CD14-positive monocyte (primary cell): Measurements from ENCODE around the gene OR2H2. TPM values are rescaled to one million over a fixed set of nuclear protein-coding genes. Genes with fewer than 3 reads are reported as not detected.
A peak's percentile ranks its signal among the peaks of the same experiment; 100 is the strongest.

Experiments used
- DNase-seq, 3 donors: peaks; one replicate each; pipeline ENCODE4 v3.0.0-alpha.2; 2011 to 2022
- H2AFZ ChIP-seq: 2 replicates; pipeline ENCODE4 v1.6.0; 2012; ENCODE audit warnings: mild to moderate bottlenecking, low read depth, low read length, inconsistent platforms; ENCODE audit not compliant: insufficient read depth, poor library complexity, severe bottlenecking
- H3K27ac ChIP-seq, 2 donors: 1 replicate in 1 of 2; 2 replicates in 1 of 2; pipeline ENCODE4 v1.5.1; 2012 to 2013; ENCODE audit warnings: low read length in 2 of 2, control low read depth in 1 of 2, inconsistent platforms in 1 of 2, low read depth in 1 of 2, mild to moderate bottlenecking in 1 of 2
- H3K27me3 ChIP-seq, 2 donors: one replicate each; pipeline versions ENCODE4 v1.6.0 to v1.6.1; 2011 to 2013; ENCODE audit warnings: low read length in 2 of 2; ENCODE audit not compliant: control insufficient read depth in 2 of 2, insufficient read depth in 2 of 2
- H3K36me3 ChIP-seq, 2 donors: replicated peaks in 1 of 2; 1 replicate in 1 of 2; 2 replicates in 1 of 2; pipeline versions ENCODE4 v1.5.1 to v1.6.1; 2012 to 2013; ENCODE audit warnings: low read length in 2 of 2, control low read depth in 1 of 2, inconsistent platforms in 1 of 2, mild to moderate bottlenecking in 1 of 2; ENCODE audit not compliant: insufficient read depth in 2 of 2, control insufficient read depth in 1 of 2
- H3K4me1 ChIP-seq, 2 donors: 1 replicate in 1 of 2; 2 replicates in 1 of 2; pipeline versions ENCODE4 v1.5.1 to v1.6.1; 2012 to 2013; ENCODE audit warnings: low read length in 2 of 2, control low read depth in 1 of 2, inconsistent platforms in 1 of 2, mild to moderate bottlenecking in 1 of 2, moderate library complexity in 1 of 2; ENCODE audit not compliant: insufficient read depth in 2 of 2, control insufficient read depth in 1 of 2
- H3K4me2 ChIP-seq: replicated peaks from 2 replicates; pipeline ENCODE3; 2012; ENCODE audit warnings: low read length, moderate library complexity, mild to moderate bottlenecking; ENCODE audit not compliant: poor library complexity, severe bottlenecking; ENCODE audit errors: extremely low read depth
- H3K4me3 ChIP-seq, 3 experiments: fragments of 200-600 bp in 1 of 3; sonication (generic) in 1 of 3; replicated peaks in 1 of 3; 1 replicate in 2 of 3; 2 replicates in 1 of 3; pipeline ENCODE4 v1.5.1; 2011 to 2013; ENCODE audit warnings: low read length in 3 of 3, mild to moderate bottlenecking in 3 of 3, control low read depth in 2 of 3, low read depth in 2 of 3, inconsistent platforms in 1 of 3, moderate library complexity in 1 of 3
- H3K79me2 ChIP-seq: 2 replicates; pipeline ENCODE4 v1.6.0; 2012; ENCODE audit warnings: mild to moderate bottlenecking, control low read depth, inconsistent platforms, low read length, moderate library complexity; ENCODE audit not compliant: insufficient read depth
- H3K9ac ChIP-seq: 2 replicates; pipeline ENCODE4 v1.6.0; 2017; ENCODE audit warnings: low read length, mild to moderate bottlenecking; ENCODE audit not compliant: insufficient read depth, poor library complexity, severe bottlenecking
- H3K9me3 ChIP-seq, 2 donors: replicated peaks in 1 of 2; 1 replicate in 1 of 2; 2 replicates in 1 of 2; pipeline versions ENCODE4 v1.5.1 to v1.6.1; 2012 to 2013; ENCODE audit warnings: low read length in 2 of 2, control low read depth in 1 of 2; ENCODE audit not compliant: control insufficient read depth in 1 of 2, insufficient read depth in 1 of 2
- H4K20me1 ChIP-seq: 2 replicates; pipeline ENCODE4 v1.6.0; 2012; ENCODE audit warnings: mild to moderate bottlenecking, low read length, control low read depth, moderate library complexity; ENCODE audit not compliant: insufficient read depth
- H3K27ac Mint-ChIP-seq, 7 donors: one replicate each; pipeline ENCODE4 v1.8.0; 2020; ENCODE audit warnings: mild to moderate bottlenecking in 7 of 7, mixed read lengths in 7 of 7, moderate library complexity in 6 of 7, inconsistent platforms in 2 of 7
- H3K27me3 Mint-ChIP-seq, 3 donors: one replicate each; pipeline ENCODE4 v1.8.0; 2021 to 2022; ENCODE audit warnings: low read depth in 3 of 3, mild to moderate bottlenecking in 3 of 3, mixed read lengths in 3 of 3, moderate library complexity in 3 of 3, inconsistent platforms in 1 of 3
- H3K36me3 Mint-ChIP-seq, 2 donors: one replicate each; pipeline ENCODE4 v1.8.0; 2020; ENCODE audit warnings: mixed read lengths in 2 of 2, inconsistent platforms in 1 of 2, mild to moderate bottlenecking in 1 of 2
- H3K4me1 Mint-ChIP-seq: one replicate; pipeline ENCODE4 v1.8.0; 2020; ENCODE audit warnings: mild to moderate bottlenecking, mixed read lengths
- H3K4me3 Mint-ChIP-seq, 2 donors: one replicate each; pipeline ENCODE4 v1.8.0; 2020; ENCODE audit warnings: mild to moderate bottlenecking in 2 of 2, mixed read lengths in 2 of 2, moderate library complexity in 1 of 2
- H3K9me3 Mint-ChIP-seq, 7 donors: one replicate each; pipeline ENCODE4 v1.8.0; 2020 to 2022; ENCODE audit warnings: mixed read lengths in 7 of 7, mild to moderate bottlenecking in 6 of 7, moderate library complexity in 6 of 7, inconsistent platforms in 2 of 7
- WGBS: methylation state at CpG from one replicate; pipeline ENCODE4 v1.1.5; 2013; ENCODE audit warnings: missing lambda C conversion rate; ENCODE audit not compliant: insufficient coverage; 5-methylcytosine and 5-hydroxymethylcytosine counted together
- intact Hi-C, 2 donors: fragments of 100-400 bp; cut with micrococcal nuclease; formaldehyde crosslinking; loops; one replicate each; pipeline versions ENCODE4 v1.15.0 to v1.15.1; 2023
- polyA plus RNA-seq, 3 donors: library from polyadenylated mRNA; depleted of rRNA in 1 of 3; unstranded in 2 of 3; stranded (reverse) in 1 of 3; fragments of 300-500 nt in 2 of 3; fragments of >200 nt in 1 of 3; fragmentation: Illumina TruSeq in 2 of 3; gene quantifications; 1 replicate in 2 of 3; 2 replicates in 1 of 3; pipeline ENCODE4 v1.2.3, GENCODE V29; 2012 to 2021
- TF ChIP-seq, protein P1 (sequence below): fragments of 200-600 bp; IDR thresholded peaks from one replicate; pipeline ENCODE4 v1.8.0; 2022; ENCODE audit warnings: antibody characterized with exemption, mild to moderate bottlenecking

OR2H2 gene
- polyA plus RNA-seq, 3 donors = not detected

DNA sequence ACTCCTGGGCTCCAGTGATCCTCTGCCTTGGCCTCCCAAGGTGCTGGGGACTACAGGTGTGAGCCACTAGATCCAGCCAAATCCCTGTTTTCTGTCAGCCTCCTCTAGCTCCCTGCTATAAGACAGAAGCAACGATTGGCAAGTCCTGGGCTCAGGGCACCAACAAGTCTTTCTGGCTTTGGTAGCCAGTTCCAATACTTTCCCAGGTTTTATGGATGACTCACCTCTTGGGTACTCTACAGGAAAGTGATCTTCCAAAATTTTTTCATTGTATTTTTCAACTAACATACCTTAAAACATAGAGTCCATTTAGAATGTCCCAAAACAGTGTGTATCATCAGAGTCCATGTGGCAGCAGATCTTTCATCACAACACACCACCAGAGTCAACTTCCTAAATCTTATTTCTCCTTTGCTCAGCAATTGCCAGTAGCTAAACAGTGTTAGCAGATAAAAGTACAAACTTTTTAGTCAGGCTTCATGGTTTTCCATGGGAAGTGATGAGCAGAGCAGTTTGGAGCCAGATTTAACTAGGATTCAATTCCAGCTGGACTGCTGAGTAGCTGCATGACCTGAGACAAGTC is 34.7 kb downstream of the OR2H2 start:
- no peak overlapping the region for H3K4me3 Mint-ChIP-seq
- peaks cover 64 to 75% of the 10 kb centered on the region in 2 donors for H3K36me3 Mint-ChIP-seq
- Histone ChIP-seq H3K36me3 (peaks cover 31 to 76% of the 10 kb centered on the region in 2 donors), H4K20me1 (peaks cover 9% of the 10 kb centered on the region), H3K9me3 (no peaks in the 10 kb centered on the region), H3K27me3 (no peaks in the 10 kb centered on the region), H3K9ac (no peak overlapping the region), H3K4me2 (no peak overlapping the region), H3K27ac (peak overlapping the region in 1 of 2 donors; percentile 47), H3K4me1 (peaks cover 3 to 4% of the 10 kb centered on the region in 2 donors), H3K4me3 (no peak overlapping the region), H2AFZ (no peak overlapping the region), H3K79me2 (no peaks in the 10 kb centered on the region)
- no peaks in the 10 kb centered on the region for H3K9me3 Mint-ChIP-seq
- no peak overlapping the region for H3K27ac Mint-ChIP-seq
- peaks cover 17% of the 10 kb centered on the region for H3K4me1 Mint-ChIP-seq
- H3K27me3 Mint-ChIP-seq = peaks cover 4 to 13% (median 9%) of the 10 kb centered on the region in 3 donors
- 88% methylated on average over 1 of the region's 1 CpG for WGBS
- TF ChIP-seq, protein P1, sequence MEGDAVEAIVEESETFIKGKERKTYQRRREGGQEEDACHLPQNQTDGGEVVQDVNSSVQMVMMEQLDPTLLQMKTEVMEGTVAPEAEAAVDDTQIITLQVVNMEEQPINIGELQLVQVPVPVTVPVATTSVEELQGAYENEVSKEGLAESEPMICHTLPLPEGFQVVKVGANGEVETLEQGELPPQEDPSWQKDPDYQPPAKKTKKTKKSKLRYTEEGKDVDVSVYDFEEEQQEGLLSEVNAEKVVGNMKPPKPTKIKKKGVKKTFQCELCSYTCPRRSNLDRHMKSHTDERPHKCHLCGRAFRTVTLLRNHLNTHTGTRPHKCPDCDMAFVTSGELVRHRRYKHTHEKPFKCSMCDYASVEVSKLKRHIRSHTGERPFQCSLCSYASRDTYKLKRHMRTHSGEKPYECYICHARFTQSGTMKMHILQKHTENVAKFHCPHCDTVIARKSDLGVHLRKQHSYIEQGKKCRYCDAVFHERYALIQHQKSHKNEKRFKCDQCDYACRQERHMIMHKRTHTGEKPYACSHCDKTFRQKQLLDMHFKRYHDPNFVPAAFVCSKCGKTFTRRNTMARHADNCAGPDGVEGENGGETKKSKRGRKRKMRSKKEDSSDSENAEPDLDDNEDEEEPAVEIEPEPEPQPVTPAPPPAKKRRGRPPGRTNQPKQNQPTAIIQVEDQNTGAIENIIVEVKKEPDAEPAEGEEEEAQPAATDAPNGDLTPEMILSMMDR = no peak
- intact Hi-C loops = no loop called here
- DNase-seq = no peak

DNA sequence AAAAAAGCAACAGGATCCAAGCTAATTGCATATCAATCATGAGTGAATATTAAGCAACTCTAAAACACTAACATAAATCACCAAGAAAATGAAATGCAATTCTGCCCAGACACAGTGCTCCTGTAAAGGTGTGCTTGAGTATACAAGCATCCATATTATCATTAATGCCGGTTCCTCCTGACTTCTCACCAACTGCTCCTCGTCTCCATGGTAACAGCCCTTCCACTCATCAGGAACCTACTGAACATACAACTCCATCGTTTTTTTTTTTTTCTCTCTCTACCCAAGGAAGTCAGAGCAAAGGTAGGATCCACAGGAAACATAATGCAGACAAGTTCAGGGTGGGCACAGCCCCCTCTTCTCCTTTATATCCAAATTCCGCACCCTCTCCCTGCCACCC is 35.7 kb downstream of the OR2H2 start:
- Mint-ChIP-seq H3K27me3 (peaks cover 11 to 19% (median 11%) of the 10 kb centered on the region in 3 donors), H3K27ac (peak overlapping the region in 3 of 7 donors; percentile 17 to 62 (median 52)), H3K4me3 (no peak overlapping the region), H3K9me3 (no peaks in the 10 kb centered on the region), H3K4me1 (peaks cover 22% of the 10 kb centered on the region), H3K36me3 (peaks cover 66 to 68% of the 10 kb centered on the region in 2 donors)
- H3K4me1 ChIP-seq = peaks cover 3 to 4% of the 10 kb centered on the region in 2 donors
- no peak overlapping the region for H3K9ac ChIP-seq
- H3K4me3 ChIP-seq = no peak overlapping the region
- peaks cover 31 to 73% of the 10 kb centered on the region in 2 donors for H3K36me3 ChIP-seq
- TF ChIP-seq, protein P1 = no peak
- H2AFZ ChIP-seq = no peak overlapping the region
- no peaks in the 10 kb centered on the region for H3K9me3 ChIP-seq
- peaks cover 0 to 6% of the 10 kb centered on the region in 2 donors for H3K27me3 ChIP-seq
- H4K20me1 ChIP-seq = peaks cover 16% of the 10 kb centered on the region
- WGBS = 85% methylated on average over 4 of the region's 4 CpGs
- no peak for DNase-seq
- no peak overlapping the region for H3K4me2 ChIP-seq
- intact Hi-C loops = no loop called here
- no peaks in the 10 kb centered on the region for H3K79me2 ChIP-seq
- no peak overlapping the region for H3K27ac ChIP-seq
